ENCODE data around the gene CEP112. TPM values are rescaled to one million over a fixed set of nuclear protein-coding genes. Genes with fewer than 3 reads are reported as not detected.
"Not testable (repeated sequence)": the region's sequence is repeated elsewhere in the genome, so short reads cannot be mapped to it uniquely, and the experiment has no call there.

Gene CEP112
- total RNA-seq, 1 donor from 2014 or later: 24.5 TPM

GRCh38 chr17:65742403-65743307 is 449.3 kb downstream of the CEP112 start:
- no peaks in the 10 kb centered on the region for H3K36me3 Mint-ChIP-seq (ENCODE audit: low read depth)
- no peak for TF ChIP-seq CTCF (conservative IDR thresholded peaks at IDR 0.05)
- no peak overlapping the region for H3K4me3 Mint-ChIP-seq
- H3K27me3 Mint-ChIP-seq (ENCODE audit: low read depth): no peaks in the 10 kb centered on the region
- DNase-seq (ENCODE audit: low read depth, low spot score): no peak
- peaks cover 12% of the 10 kb centered on the region for H3K4me1 Mint-ChIP-seq
- no peaks in the 10 kb centered on the region for H3K9me3 Mint-ChIP-seq
- H3K27ac Mint-ChIP-seq (ENCODE audit: unreplicated experiment): no peak overlapping the region

GRCh38 chr17:65741710-65742109 is 450.2 kb downstream of the CEP112 start:
- Mint-ChIP-seq H3K27me3 (ENCODE audit: low read depth) (no peaks in the 10 kb centered on the region), H3K4me3 (no peak overlapping the region), H3K9me3 (no peaks in the 10 kb centered on the region), H3K27ac (ENCODE audit: unreplicated experiment) (no peak overlapping the region), H3K36me3 (ENCODE audit: low read depth) (no peaks in the 10 kb centered on the region), H3K4me1 (peaks cover 12% of the 10 kb centered on the region)
- DNase-seq (ENCODE audit: low read depth, low spot score): no peak
- no peak for TF ChIP-seq CTCF (conservative IDR thresholded peaks at IDR 0.05)

- Mint-ChIP-seq H3K4me3 (no peak overlapping the region), H3K27ac (ENCODE audit: unreplicated experiment) (no peak overlapping the region), H3K27me3 (ENCODE audit: low read depth) (no peaks in the 10 kb centered on the region), H3K36me3 (ENCODE audit: low read depth) (peaks cover 11% of the 10 kb centered on the region), H3K4me1 (peaks cover 12% of the 10 kb centered on the region), H3K9me3 (no peaks in the 10 kb centered on the region)
- no peak for DNase-seq (ENCODE audit: low read depth, low spot score)
- no peak for TF ChIP-seq CTCF (conservative IDR thresholded peaks at IDR 0.05)
Observed at GRCh38 chr17:65739034-65739433, 452.9 kb downstream of the CEP112 start.

GRCh38 chr17:65737451-65737850 is 454.5 kb downstream of the CEP112 start:
- peaks cover 4% of the 10 kb centered on the region for H3K4me1 Mint-ChIP-seq
- peaks cover 13% of the 10 kb centered on the region for H3K36me3 Mint-ChIP-seq (ENCODE audit: low read depth)
- no peak overlapping the region for H3K27ac Mint-ChIP-seq (ENCODE audit: unreplicated experiment)
- no peaks in the 10 kb centered on the region for H3K9me3 Mint-ChIP-seq
- no peak overlapping the region for H3K4me3 Mint-ChIP-seq
- no peak for DNase-seq (ENCODE audit: low read depth, low spot score)
- TF ChIP-seq CTCF (conservative IDR thresholded peaks at IDR 0.05): no peak
- H3K27me3 Mint-ChIP-seq (ENCODE audit: low read depth): no peaks in the 10 kb centered on the region

GRCh38 chr17:65733314-65733713 is 458.6 kb downstream of the CEP112 start:
- H3K9me3 Mint-ChIP-seq: no peaks in the 10 kb centered on the region
- H3K4me1 Mint-ChIP-seq: no peaks in the 10 kb centered on the region
- peaks cover 15% of the 10 kb centered on the region for H3K36me3 Mint-ChIP-seq (ENCODE audit: low read depth)
- no peak overlapping the region for H3K27ac Mint-ChIP-seq (ENCODE audit: unreplicated experiment)
- no peaks in the 10 kb centered on the region for H3K27me3 Mint-ChIP-seq (ENCODE audit: low read depth)
- TF ChIP-seq CTCF (conservative IDR thresholded peaks at IDR 0.05): no peak
- H3K4me3 Mint-ChIP-seq: no peak overlapping the region
- no peak for DNase-seq (ENCODE audit: low read depth, low spot score)

GRCh38 chr17:65732667-65733066 is 459.3 kb downstream of the CEP112 start:
- peaks cover 15% of the 10 kb centered on the region for H3K36me3 Mint-ChIP-seq (ENCODE audit: low read depth)
- not testable (repeated sequence) for DNase-seq (ENCODE audit: low read depth, low spot score); H3K27me3 Mint-ChIP-seq (ENCODE audit: low read depth); H3K9me3 Mint-ChIP-seq; H3K27ac Mint-ChIP-seq (ENCODE audit: unreplicated experiment); H3K4me3 Mint-ChIP-seq; H3K4me1 Mint-ChIP-seq

Data from neural crest cell (in vitro differentiated cells).